C4-2B (cell line): ENCODE data around the gene MARCHF4.

ENCODE experiments used
- H3K27ac ChIP-seq: fragments of 450-650 bp; 2 replicates; pipeline ENCODE4 v1.5.1; 2017
- CTCF ChIP-seq: fragments of 450-650 bp; conservative IDR thresholded peaks from 2 replicates; pipeline ENCODE4 v1.5.1; 2017; ENCODE audit warnings: mild to moderate bottlenecking
- ZFX ChIP-seq: fragments of 450-650 bp; IDR thresholded peaks from 2 replicates; pipeline ENCODE4 v1.6.1; 2017

Gene MARCHF4

GRCh38 chr2:216340280-216340631 lies 32.0 kb downstream of the MARCHF4 start:
- H3K27ac ChIP-seq: no peak overlapping the region
- TF ChIP-seq ZFX (no peak), CTCF (no peak)

GRCh38 chr2:216339456-216340279 lies 32.6 kb downstream of the MARCHF4 start:
- H3K27ac ChIP-seq: no peak overlapping the region
- TF ChIP-seq CTCF (no peak), ZFX (no peak)

- H3K27ac ChIP-seq: no peak overlapping the region
Observed at GRCh38 chr2:216335252-216335651, 37.0 kb downstream of the MARCHF4 start.

GRCh38 chr2:216328347-216328746 lies 43.9 kb downstream of the MARCHF4 start:
- TF ChIP-seq ZFX (no peak), CTCF (peak; percentile 26)
- no peak overlapping the region for H3K27ac ChIP-seq

More at GRCh38 chr2:216335252-216335651, 37.0 kb downstream of the MARCHF4 start:
- no peak for TF ChIP-seq ZFX

- no peak overlapping the region for H3K27ac ChIP-seq
- no peak for TF ChIP-seq CTCF
- TF ChIP-seq ZFX: no peak
Observed at GRCh38 chr2:216327447-216327935, 44.8 kb downstream of the MARCHF4 start.
